Measurements from ENCODE around the gene COL5A3.
A peak's percentile ranks its signal among the peaks of the same experiment; 100 is the strongest.
"Not testable (repeated sequence)": the region's sequence is repeated elsewhere in the genome, so short reads cannot be mapped to it uniquely, and the experiment has no call there.

COL5A3 gene

GRCh38 chr19:10037809-10038208 is 27.5 kb upstream of the COL5A3 start:
- in situ Hi-C loops (cut with HindIII; ENCODE audit: low sequenced_read_pairs): no loop called here
- TF ChIP-seq CTCF (IDR thresholded peaks at IDR 0.05; ENCODE audit: low read depth, low read length, missing control alignments): no peak
- DNase-seq (ENCODE audit: low read depth): no peak
- H3K4me3 ChIP-seq (ENCODE audit: low read depth, low read length): no peak overlapping the region

GRCh38 chr19:10037367-10037766 is 27.1 kb upstream of the COL5A3 start:
- no peak for DNase-seq (ENCODE audit: low read depth)
- no peak for TF ChIP-seq CTCF (IDR thresholded peaks at IDR 0.05; ENCODE audit: low read depth, low read length, missing control alignments)
- no peak overlapping the region for H3K4me3 ChIP-seq (ENCODE audit: low read depth, low read length)
- in situ Hi-C loops (cut with HindIII; ENCODE audit: low sequenced_read_pairs): no loop called here

- H3K4me3 ChIP-seq (ENCODE audit: low read depth, low read length): no peak overlapping the region
- DNase-seq (ENCODE audit: low read depth): no peak
- in situ Hi-C loops (cut with HindIII; ENCODE audit: low sequenced_read_pairs): no loop called here
- no peak for TF ChIP-seq CTCF (IDR thresholded peaks at IDR 0.05; ENCODE audit: low read depth, low read length, missing control alignments)
Measured at GRCh38 chr19:10036601-10037071, 26.3 kb upstream of the COL5A3 start.

GRCh38 chr19:10033614-10034013 is 23.3 kb upstream of the COL5A3 start:
- in situ Hi-C loops (cut with HindIII; ENCODE audit: low sequenced_read_pairs): no loop called here
- no peak for DNase-seq (ENCODE audit: low read depth)
- H3K4me3 ChIP-seq (ENCODE audit: low read depth, low read length): no peak overlapping the region
- TF ChIP-seq CTCF (IDR thresholded peaks at IDR 0.05; ENCODE audit: low read depth, low read length, missing control alignments): no peak

GRCh38 chr19:10027158-10027997 is 17.1 kb upstream of the COL5A3 start:
- in situ Hi-C loops (cut with HindIII; ENCODE audit: low sequenced_read_pairs): no loop called here
- H3K4me3 ChIP-seq (ENCODE audit: low read depth, low read length): no peak overlapping the region
- peak; percentile 88 for TF ChIP-seq CTCF (IDR thresholded peaks at IDR 0.05; ENCODE audit: low read depth, low read length, missing control alignments)
- peak; percentile 81 for DNase-seq (ENCODE audit: low read depth)

GRCh38 chr19:10026744-10027143 is 16.4 kb upstream of the COL5A3 start:
- no peak for DNase-seq (ENCODE audit: low read depth)
- in situ Hi-C loops (cut with HindIII; ENCODE audit: low sequenced_read_pairs): no loop called here
- no peak for TF ChIP-seq CTCF (IDR thresholded peaks at IDR 0.05; ENCODE audit: low read depth, low read length, missing control alignments)
- H3K4me3 ChIP-seq (ENCODE audit: low read depth, low read length): no peak overlapping the region

- DNase-seq (ENCODE audit: low read depth); H3K4me3 ChIP-seq (ENCODE audit: low read depth, low read length); in situ Hi-C loops (cut with HindIII; ENCODE audit: low sequenced_read_pairs): not testable (repeated sequence)
Measured at GRCh38 chr19:10023096-10023495, 12.8 kb upstream of the COL5A3 start.

Measured in astrocyte of the cerebellum (primary cell).